Activated naive CD8-positive, alpha-beta T cell treated with anti-CD3 and anti-CD28 coated beads for 36 hours (primary cell): Measurements from ENCODE around the gene PLA2G4F. TPM values are rescaled to one million over a fixed set of nuclear protein-coding genes. Genes with fewer than 3 reads are reported as not detected.

Source experiments
- DNase-seq: peaks from one replicate; pipeline ENCODE4 v3.0.0; 2021
- H3K27ac Mint-ChIP-seq: one replicate; pipeline ENCODE4 v1.8.0; 2022; ENCODE audit warnings: mild to moderate bottlenecking, moderate library complexity, mixed read lengths
- H3K27me3 Mint-ChIP-seq: one replicate; pipeline ENCODE4 v1.8.0; 2022; ENCODE audit warnings: mild to moderate bottlenecking, mixed read lengths
- H3K36me3 Mint-ChIP-seq: one replicate; pipeline ENCODE4 v1.8.0; 2021; ENCODE audit warnings: mild to moderate bottlenecking, mixed read lengths
- H3K4me1 Mint-ChIP-seq: one replicate; pipeline ENCODE4 v1.8.0; 2021; ENCODE audit warnings: mixed read lengths
- H3K4me3 Mint-ChIP-seq: one replicate; pipeline ENCODE4 v1.8.0; 2022; ENCODE audit warnings: mild to moderate bottlenecking, moderate library complexity, mixed read lengths
- H3K9me3 Mint-ChIP-seq: one replicate; pipeline ENCODE4 v1.8.0; 2022; ENCODE audit warnings: mixed read lengths
- total RNA-seq, 2 experiments: library from RNA; stranded (reverse); gene quantifications; one replicate each; pipeline ENCODE4 v1.2.3, GENCODE V29; 2021

The PLA2G4F gene
- total RNA-seq, 2 experiments from 2014 or later: not detected

- H3K4me3 Mint-ChIP-seq: no peak overlapping the region
- peaks cover 19% of the 10 kb centered on the region for H3K36me3 Mint-ChIP-seq
- no peak overlapping the region for H3K27ac Mint-ChIP-seq
- no peaks in the 10 kb centered on the region for H3K9me3 Mint-ChIP-seq
- no peaks in the 10 kb centered on the region for H3K27me3 Mint-ChIP-seq
- no peak for DNase-seq
- H3K4me1 Mint-ChIP-seq: peaks cover 2% of the 10 kb centered on the region
Measured at GRCh38 chr15:42182328-42182886, 26.0 kb upstream of the PLA2G4F start.

- H3K27ac Mint-ChIP-seq: no peak overlapping the region
- H3K4me3 Mint-ChIP-seq: no peak overlapping the region
- H3K9me3 Mint-ChIP-seq: no peaks in the 10 kb centered on the region
- no peak for DNase-seq
- H3K4me1 Mint-ChIP-seq: peaks cover 2% of the 10 kb centered on the region
- H3K36me3 Mint-ChIP-seq: peaks cover 8% of the 10 kb centered on the region
- H3K27me3 Mint-ChIP-seq: no peaks in the 10 kb centered on the region
Measured at GRCh38 chr15:42178056-42178455, 21.6 kb upstream of the PLA2G4F start.

- Mint-ChIP-seq H3K27ac (no peak overlapping the region), H3K27me3 (no peaks in the 10 kb centered on the region), H3K9me3 (no peaks in the 10 kb centered on the region), H3K36me3 (peaks cover 12% of the 10 kb centered on the region), H3K4me3 (no peak overlapping the region), H3K4me1 (peaks cover 7% of the 10 kb centered on the region)
- DNase-seq: no peak
Measured at GRCh38 chr15:42175671-42176070, 19.2 kb upstream of the PLA2G4F start.

GRCh38 chr15:42172475-42172874 lies 16.0 kb upstream of the PLA2G4F start:
- H3K4me3 Mint-ChIP-seq: no peak overlapping the region
- peaks cover 16% of the 10 kb centered on the region for H3K36me3 Mint-ChIP-seq
- no peaks in the 10 kb centered on the region for H3K27me3 Mint-ChIP-seq
- DNase-seq: no peak
- H3K27ac Mint-ChIP-seq: peak overlapping the region; percentile 46
- peaks cover 7% of the 10 kb centered on the region for H3K4me1 Mint-ChIP-seq
- no peaks in the 10 kb centered on the region for H3K9me3 Mint-ChIP-seq

- peaks cover 7% of the 10 kb centered on the region for H3K4me1 Mint-ChIP-seq
- no peaks in the 10 kb centered on the region for H3K9me3 Mint-ChIP-seq
- H3K27me3 Mint-ChIP-seq: no peaks in the 10 kb centered on the region
- no peak overlapping the region for H3K4me3 Mint-ChIP-seq
- DNase-seq: no peak
- peak overlapping the region; percentile 12 for H3K27ac Mint-ChIP-seq
- peaks cover 14% of the 10 kb centered on the region for H3K36me3 Mint-ChIP-seq
Measured at GRCh38 chr15:42171795-42172194, 15.4 kb upstream of the PLA2G4F start.

- Mint-ChIP-seq H3K4me3 (no peak overlapping the region), H3K4me1 (peaks cover 7% of the 10 kb centered on the region), H3K27ac (peak overlapping the region; percentile 9), H3K36me3 (peaks cover 14% of the 10 kb centered on the region), H3K9me3 (no peaks in the 10 kb centered on the region), H3K27me3 (no peaks in the 10 kb centered on the region)
- DNase-seq: no peak
Measured at GRCh38 chr15:42171122-42171521, 14.7 kb upstream of the PLA2G4F start.

GRCh38 chr15:42166225-42166940 lies 9.9 kb upstream of the PLA2G4F start:
- H3K36me3 Mint-ChIP-seq: peaks cover 12% of the 10 kb centered on the region

GRCh38 chr15:42165106-42165505 lies 8.7 kb upstream of the PLA2G4F start:
- Mint-ChIP-seq H3K27me3 (no peaks in the 10 kb centered on the region), H3K4me1 (no peaks in the 10 kb centered on the region), H3K4me3 (no peak overlapping the region), H3K36me3 (peaks cover 8% of the 10 kb centered on the region), H3K9me3 (no peaks in the 10 kb centered on the region), H3K27ac (no peak overlapping the region)
- DNase-seq: no peak

More at GRCh38 chr15:42166225-42166940, 9.9 kb upstream of the PLA2G4F start:
- Mint-ChIP-seq H3K4me1 (peaks cover 3% of the 10 kb centered on the region), H3K27me3 (no peaks in the 10 kb centered on the region), H3K27ac (no peak overlapping the region), H3K9me3 (no peaks in the 10 kb centered on the region), H3K4me3 (no peak overlapping the region)
- no peak for DNase-seq

- peaks cover 4% of the 10 kb centered on the region for H3K36me3 Mint-ChIP-seq
- no peaks in the 10 kb centered on the region for H3K9me3 Mint-ChIP-seq
- no peak overlapping the region for H3K27ac Mint-ChIP-seq
- H3K4me3 Mint-ChIP-seq: no peak overlapping the region
- H3K4me1 Mint-ChIP-seq: no peaks in the 10 kb centered on the region
- H3K27me3 Mint-ChIP-seq: no peaks in the 10 kb centered on the region
- no peak for DNase-seq
Measured at GRCh38 chr15:42163947-42164550, 7.6 kb upstream of the PLA2G4F start.

- H3K4me1 Mint-ChIP-seq: no peaks in the 10 kb centered on the region
- no peaks in the 10 kb centered on the region for H3K9me3 Mint-ChIP-seq
- H3K4me3 Mint-ChIP-seq: no peak overlapping the region
- H3K27ac Mint-ChIP-seq: no peak overlapping the region
- H3K27me3 Mint-ChIP-seq: no peaks in the 10 kb centered on the region
- peaks cover 4% of the 10 kb centered on the region for H3K36me3 Mint-ChIP-seq
- no peak for DNase-seq
Measured at GRCh38 chr15:42163291-42163690, 6.9 kb upstream of the PLA2G4F start.

GRCh38 chr15:42160136-42160535 lies 3.7 kb upstream of the PLA2G4F start:
- H3K4me3 Mint-ChIP-seq: no peak overlapping the region
- no peak overlapping the region for H3K27ac Mint-ChIP-seq
- H3K9me3 Mint-ChIP-seq: no peaks in the 10 kb centered on the region

GRCh38 chr15:42159381-42160015 lies 3.1 kb upstream of the PLA2G4F start:
- Mint-ChIP-seq H3K27ac (no peak overlapping the region), H3K9me3 (no peaks in the 10 kb centered on the region), H3K36me3 (peaks cover 2% of the 10 kb centered on the region), H3K4me3 (no peak overlapping the region), H3K27me3 (no peaks in the 10 kb centered on the region), H3K4me1 (no peaks in the 10 kb centered on the region)
- no peak for DNase-seq

More at GRCh38 chr15:42160136-42160535, 3.7 kb upstream of the PLA2G4F start:
- peaks cover 2% of the 10 kb centered on the region for H3K36me3 Mint-ChIP-seq
- H3K27me3 Mint-ChIP-seq: no peaks in the 10 kb centered on the region
- no peaks in the 10 kb centered on the region for H3K4me1 Mint-ChIP-seq
- no peak for DNase-seq

- Mint-ChIP-seq H3K27ac (no peak overlapping the region), H3K27me3 (no peaks in the 10 kb centered on the region), H3K4me1 (no peaks in the 10 kb centered on the region), H3K36me3 (peaks cover 2% of the 10 kb centered on the region), H3K4me3 (no peak overlapping the region), H3K9me3 (no peaks in the 10 kb centered on the region)
- no peak for DNase-seq
Measured at GRCh38 chr15:42158941-42159340, 2.5 kb upstream of the PLA2G4F start.

GRCh38 chr15:42157981-42158765 lies 1.7 kb upstream of the PLA2G4F start:
- DNase-seq: no peak
- peak overlapping the region; percentile 4 for H3K27ac Mint-ChIP-seq
- no peaks in the 10 kb centered on the region for H3K36me3 Mint-ChIP-seq
- no peak overlapping the region for H3K4me3 Mint-ChIP-seq
- H3K27me3 Mint-ChIP-seq: no peaks in the 10 kb centered on the region
- H3K4me1 Mint-ChIP-seq: no peaks in the 10 kb centered on the region
- H3K9me3 Mint-ChIP-seq: no peaks in the 10 kb centered on the region

GRCh38 chr15:42157381-42157780 lies 945 bp upstream of the PLA2G4F start:
- Mint-ChIP-seq H3K27me3 (no peaks in the 10 kb centered on the region), H3K9me3 (no peaks in the 10 kb centered on the region), H3K36me3 (no peaks in the 10 kb centered on the region), H3K27ac (no peak overlapping the region), H3K4me3 (no peak overlapping the region), H3K4me1 (no peaks in the 10 kb centered on the region)
- DNase-seq: no peak
